Upper lobe of left lung (tissue), 4 donors: ENCODE measurements around the gene ADAM29.

ENCODE experiments used
- CTCF ChIP-seq, 6 experiments: fragments of 450-650 bp in 4 of 6; fragments of 200-600 bp in 2 of 6; sonication (generic) in 2 of 6; IDR thresholded peaks; one replicate each; pipeline ENCODE4 v1.5.1; 2016 to 2019; ENCODE audit warnings: antibody characterized with exemption in 6 of 6
- POLR2A ChIP-seq, 4 donors: fragments of 450-650 bp; IDR thresholded peaks; one replicate each; pipeline ENCODE4 v1.5.1; 2016 to 2017; ENCODE audit warnings: antibody characterized with exemption in 4 of 4, mild to moderate bottlenecking in 2 of 4
- POLR2AphosphoS5 ChIP-seq, 2 donors: sonication (generic); formaldehyde crosslinking; IDR thresholded peaks; one replicate each; pipeline ENCODE4 v1.5.1; 2017; ENCODE audit warnings: antibody characterized with exemption in 2 of 2

- TF ChIP-seq CTCF (IDR thresholded peaks at IDR 0.05) (no peak), POLR2A (IDR thresholded peaks at IDR 0.05) (no peak), POLR2AphosphoS5 (IDR thresholded peaks at IDR 0.05) (no peak)
These were observed 55.2 kb downstream of the ADAM29 start for GRCh38 chr4:174973336-174973735.
